GM10248 (cell line): Measurements from ENCODE around the gene PARP2.

ENCODE experiments used
- CTCF ChIA-PET: fragments of 300-600 bp; sonication (Branson Sonifier 250); formaldehyde crosslinking; extraction: SDS; loops from one replicate; lab custom pipeline; 2021; ENCODE audit warnings: antibody characterized with exemption; lab: Yijun Ruan, JAX
- POLR2A ChIA-PET: fragments of 350-650 bp; sonication (Branson Sonifier 250); formaldehyde crosslinking; extraction: SDS; loops from one replicate; lab custom pipeline; 2020; ENCODE audit warnings: antibody characterized with exemption; lab: Yijun Ruan, JAX
- DNase-seq: peaks from one replicate; pipeline ENCODE4 v3.0.0; 2012; ENCODE audit errors: extremely low spot score
- TF ChIP-seq, protein P1 (sequence below): IDR thresholded peaks from 2 replicates; pipeline ENCODE4 v1.5.1; 2012; ENCODE audit warnings: mild to moderate bottlenecking, low read depth; ENCODE audit errors: extremely low read depth, missing control alignments, control extremely low read depth

PARP2 gene, protein sequence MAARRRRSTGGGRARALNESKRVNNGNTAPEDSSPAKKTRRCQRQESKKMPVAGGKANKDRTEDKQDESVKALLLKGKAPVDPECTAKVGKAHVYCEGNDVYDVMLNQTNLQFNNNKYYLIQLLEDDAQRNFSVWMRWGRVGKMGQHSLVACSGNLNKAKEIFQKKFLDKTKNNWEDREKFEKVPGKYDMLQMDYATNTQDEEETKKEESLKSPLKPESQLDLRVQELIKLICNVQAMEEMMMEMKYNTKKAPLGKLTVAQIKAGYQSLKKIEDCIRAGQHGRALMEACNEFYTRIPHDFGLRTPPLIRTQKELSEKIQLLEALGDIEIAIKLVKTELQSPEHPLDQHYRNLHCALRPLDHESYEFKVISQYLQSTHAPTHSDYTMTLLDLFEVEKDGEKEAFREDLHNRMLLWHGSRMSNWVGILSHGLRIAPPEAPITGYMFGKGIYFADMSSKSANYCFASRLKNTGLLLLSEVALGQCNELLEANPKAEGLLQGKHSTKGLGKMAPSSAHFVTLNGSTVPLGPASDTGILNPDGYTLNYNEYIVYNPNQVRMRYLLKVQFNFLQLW

GRCh38 chr14:20343092-20343861 is at the start of gene PARP2:
TSS of gene PARP2 (plus strand) at chr14:20343635. CDS start at chr14:20343642, 7 bp downstream.
- CTCF ChIA-PET: interaction anchor here (0.7 to 4.5 kb wide), 18 partner anchors 10 to 628 kb away, joined by 3 to 39 read pairs (median 4); partner anchors contain the start of gene CCNB1IP1
- POLR2A ChIA-PET: interaction anchor here (0.5 to 3.1 kb wide), 25 partner anchors 9 to 1144 kb away, joined by 3 to 26 read pairs (median 6); partner anchors contain the start of genes APEX1, CCNB1IP1, OSGEP and PIP4P1
- DNase-seq: peak; percentile 93

GRCh38 chr14:20294636-20295035 is 48.8 kb upstream of the PARP2 start:
- ChIA-PET POLR2A (no interaction called here), CTCF (interaction anchor here (2.9 kb wide), 1 partner anchor 11 kb away, joined by 13 read pairs; the partner anchor contains the start of gene TTC5)
- TF ChIP-seq, protein P1, sequence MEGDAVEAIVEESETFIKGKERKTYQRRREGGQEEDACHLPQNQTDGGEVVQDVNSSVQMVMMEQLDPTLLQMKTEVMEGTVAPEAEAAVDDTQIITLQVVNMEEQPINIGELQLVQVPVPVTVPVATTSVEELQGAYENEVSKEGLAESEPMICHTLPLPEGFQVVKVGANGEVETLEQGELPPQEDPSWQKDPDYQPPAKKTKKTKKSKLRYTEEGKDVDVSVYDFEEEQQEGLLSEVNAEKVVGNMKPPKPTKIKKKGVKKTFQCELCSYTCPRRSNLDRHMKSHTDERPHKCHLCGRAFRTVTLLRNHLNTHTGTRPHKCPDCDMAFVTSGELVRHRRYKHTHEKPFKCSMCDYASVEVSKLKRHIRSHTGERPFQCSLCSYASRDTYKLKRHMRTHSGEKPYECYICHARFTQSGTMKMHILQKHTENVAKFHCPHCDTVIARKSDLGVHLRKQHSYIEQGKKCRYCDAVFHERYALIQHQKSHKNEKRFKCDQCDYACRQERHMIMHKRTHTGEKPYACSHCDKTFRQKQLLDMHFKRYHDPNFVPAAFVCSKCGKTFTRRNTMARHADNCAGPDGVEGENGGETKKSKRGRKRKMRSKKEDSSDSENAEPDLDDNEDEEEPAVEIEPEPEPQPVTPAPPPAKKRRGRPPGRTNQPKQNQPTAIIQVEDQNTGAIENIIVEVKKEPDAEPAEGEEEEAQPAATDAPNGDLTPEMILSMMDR: no peak
- no peak for DNase-seq

More at GRCh38 chr14:20343092-20343861, at the start of gene PARP2:
- TF ChIP-seq, protein P1: no peak

DNA sequence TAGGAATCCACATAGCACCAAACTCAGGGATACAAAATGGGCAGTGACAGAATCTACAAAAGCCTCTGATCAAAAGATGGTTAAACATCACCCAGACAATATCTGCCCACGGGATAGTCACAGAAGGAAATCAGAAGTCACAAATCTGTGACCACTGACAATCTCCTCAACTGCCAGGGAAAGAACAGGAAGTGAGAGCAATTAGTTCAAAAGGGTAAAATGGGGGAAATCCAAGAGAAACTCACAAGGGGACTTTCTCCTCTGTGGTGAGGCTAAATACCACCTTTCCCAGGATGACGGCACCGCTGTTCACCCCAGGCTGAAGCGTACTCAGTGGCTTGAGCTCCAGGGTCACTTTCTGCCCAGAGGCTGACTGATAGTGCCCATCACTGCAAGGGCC is 48.4 kb upstream of the PARP2 start:
- CTCF ChIA-PET: interaction anchor here (0.8 to 2.9 kb wide), 2 partner anchors 10 to 33 kb away, joined by 3 to 13 read pairs; partner anchors contain the start of gene TTC5

GRCh38 chr14:20302042-20302755 is 41.2 kb upstream of the PARP2 start:
- ChIA-PET CTCF (no interaction called here), POLR2A (no interaction called here)
- DNase-seq: no peak
- TF ChIP-seq, protein P1: no peak

More for the DNA sequence above, 48.4 kb upstream of the PARP2 start:
- TF ChIP-seq, protein P1: no peak
- POLR2A ChIA-PET: no interaction called here
- DNase-seq: peak; percentile 23

- CTCF ChIA-PET: interaction anchor here (0.6 to 2.7 kb wide), 8 partner anchors 9 to 303 kb away, joined by 3 to 13 read pairs (median 3); no protein-coding TSS in a partner anchor
- POLR2A ChIA-PET: no interaction called here
- peak; percentile 85 for DNase-seq
- TF ChIP-seq, protein P1: peak; percentile 94
Measured at GRCh38 chr14:20305265-20306078, 38.0 kb upstream of the PARP2 start, which contains the start of gene TTC5. TSS of gene TTC5 (minus strand) at chr14:20305951. CDS start at chr14:20305937, 14 bp downstream.
